Measurements from ENCODE around the gene LARP4B.

Gene LARP4B

GRCh38 chr10:822661-823367 is 108.7 kb downstream of the LARP4B start:
- H3K4me1 ChIP-seq (ENCODE audit: low read length) = peaks cover 22% of the 10 kb centered on the region
- no peak overlapping the region for H3K9ac ChIP-seq (ENCODE audit: low read length)
- no peaks in the 10 kb centered on the region for H3K9me3 ChIP-seq (ENCODE audit: insufficient read depth, low read length)
- no peak overlapping the region for H3K4me3 ChIP-seq (ENCODE audit: low read length)
- H2AFZ ChIP-seq (ENCODE audit: low read depth, low read length) = no peak overlapping the region
- H3K36me3 ChIP-seq (replicated peaks; ENCODE audit: low read depth, low read length) = peaks cover 48% of the 10 kb centered on the region
- no peak overlapping the region for H3K4me2 ChIP-seq (ENCODE audit: low read length)
- H3K27me3 ChIP-seq (ENCODE audit: low read depth, low read length) = no peaks in the 10 kb centered on the region
- H4K20me1 ChIP-seq (ENCODE audit: insufficient read depth, low read length) = peaks cover 19% of the 10 kb centered on the region
- peaks cover 7% of the 10 kb centered on the region; the same call in 1 of the 2 replicates for H3K79me2 ChIP-seq (ENCODE audit: low read length)
- TF ChIP-seq EZH2phosphoT487 (IDR thresholded peaks at IDR 0.05; ENCODE audit: low read depth) = no peak
- TF ChIP-seq, protein P1, sequence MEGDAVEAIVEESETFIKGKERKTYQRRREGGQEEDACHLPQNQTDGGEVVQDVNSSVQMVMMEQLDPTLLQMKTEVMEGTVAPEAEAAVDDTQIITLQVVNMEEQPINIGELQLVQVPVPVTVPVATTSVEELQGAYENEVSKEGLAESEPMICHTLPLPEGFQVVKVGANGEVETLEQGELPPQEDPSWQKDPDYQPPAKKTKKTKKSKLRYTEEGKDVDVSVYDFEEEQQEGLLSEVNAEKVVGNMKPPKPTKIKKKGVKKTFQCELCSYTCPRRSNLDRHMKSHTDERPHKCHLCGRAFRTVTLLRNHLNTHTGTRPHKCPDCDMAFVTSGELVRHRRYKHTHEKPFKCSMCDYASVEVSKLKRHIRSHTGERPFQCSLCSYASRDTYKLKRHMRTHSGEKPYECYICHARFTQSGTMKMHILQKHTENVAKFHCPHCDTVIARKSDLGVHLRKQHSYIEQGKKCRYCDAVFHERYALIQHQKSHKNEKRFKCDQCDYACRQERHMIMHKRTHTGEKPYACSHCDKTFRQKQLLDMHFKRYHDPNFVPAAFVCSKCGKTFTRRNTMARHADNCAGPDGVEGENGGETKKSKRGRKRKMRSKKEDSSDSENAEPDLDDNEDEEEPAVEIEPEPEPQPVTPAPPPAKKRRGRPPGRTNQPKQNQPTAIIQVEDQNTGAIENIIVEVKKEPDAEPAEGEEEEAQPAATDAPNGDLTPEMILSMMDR (IDR thresholded peaks at IDR 0.05; ENCODE audit: low read depth, low read length) = no peak
- no peak overlapping the region for H3K27ac ChIP-seq (ENCODE audit: low read length)

GRCh38 chr10:822197-822596 is 109.3 kb downstream of the LARP4B start:
- Histone ChIP-seq H3K4me3 (ENCODE audit: low read length) (no peak overlapping the region), H3K4me1 (ENCODE audit: low read length) (peaks cover 24% of the 10 kb centered on the region), H3K79me2 (ENCODE audit: low read length) (peaks cover 8% of the 10 kb centered on the region; the same call in 1 of the 2 replicates), H4K20me1 (ENCODE audit: insufficient read depth, low read length) (peaks cover 19% of the 10 kb centered on the region), H2AFZ (ENCODE audit: low read depth, low read length) (no peak overlapping the region), H3K9ac (ENCODE audit: low read length) (no peak overlapping the region), H3K9me3 (ENCODE audit: insufficient read depth, low read length) (no peaks in the 10 kb centered on the region), H3K36me3 (replicated peaks; ENCODE audit: low read depth, low read length) (peaks cover 54% of the 10 kb centered on the region), H3K27me3 (ENCODE audit: low read depth, low read length) (no peaks in the 10 kb centered on the region), H3K27ac (ENCODE audit: low read length) (no peak overlapping the region), H3K4me2 (ENCODE audit: low read length) (no peak overlapping the region)
- TF ChIP-seq, protein P1 (IDR thresholded peaks at IDR 0.05; ENCODE audit: low read depth, low read length) = no peak
- TF ChIP-seq EZH2phosphoT487 (IDR thresholded peaks at IDR 0.05; ENCODE audit: low read depth) = no peak

DNA sequence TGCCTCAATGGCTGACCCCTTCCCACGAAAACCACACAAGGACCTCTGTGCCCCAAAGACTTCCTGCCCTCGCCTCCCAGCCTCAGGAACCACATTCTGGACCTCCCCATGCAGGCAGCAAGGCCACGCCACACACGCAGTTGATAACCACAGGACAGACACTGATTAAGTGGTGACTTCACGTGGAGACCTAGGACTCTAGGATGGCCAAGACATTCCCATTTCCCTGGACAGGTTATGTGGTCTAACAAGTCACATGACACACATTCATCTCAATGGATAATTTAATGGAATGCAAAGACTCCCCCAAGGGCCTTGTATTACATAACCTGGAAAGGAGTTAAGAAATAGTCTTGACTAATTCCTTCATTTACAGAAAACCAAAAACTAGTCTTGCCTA is 110.2 kb downstream of the LARP4B start:
- TF ChIP-seq EZH2phosphoT487 (IDR thresholded peaks at IDR 0.05; ENCODE audit: low read depth) = no peak
- TF ChIP-seq, protein P1 (IDR thresholded peaks at IDR 0.05; ENCODE audit: low read depth, low read length) = no peak
- Histone ChIP-seq H3K9me3 (ENCODE audit: insufficient read depth, low read length) (no peaks in the 10 kb centered on the region), H3K36me3 (replicated peaks; ENCODE audit: low read depth, low read length) (peaks cover 63% of the 10 kb centered on the region), H3K4me3 (ENCODE audit: low read length) (no peak overlapping the region), H3K27ac (ENCODE audit: low read length) (no peak overlapping the region), H3K9ac (ENCODE audit: low read length) (no peak overlapping the region), H3K4me1 (ENCODE audit: low read length) (peaks cover 24% of the 10 kb centered on the region), H3K4me2 (ENCODE audit: low read length) (no peak overlapping the region), H3K79me2 (ENCODE audit: low read length) (peaks cover 8% of the 10 kb centered on the region; the same call in 1 of the 2 replicates), H3K27me3 (ENCODE audit: low read depth, low read length) (no peaks in the 10 kb centered on the region), H4K20me1 (ENCODE audit: insufficient read depth, low read length) (peaks cover 19% of the 10 kb centered on the region), H2AFZ (ENCODE audit: low read depth, low read length) (no peak overlapping the region)

- H3K4me2 ChIP-seq (ENCODE audit: low read length) = no peak overlapping the region
- H4K20me1 ChIP-seq (ENCODE audit: insufficient read depth, low read length) = peaks cover 13% of the 10 kb centered on the region
- no peak overlapping the region for H3K9ac ChIP-seq (ENCODE audit: low read length)
- H2AFZ ChIP-seq (ENCODE audit: low read depth, low read length) = no peak overlapping the region
- H3K9me3 ChIP-seq (ENCODE audit: insufficient read depth, low read length) = no peaks in the 10 kb centered on the region
- no peaks in the 10 kb centered on the region for H3K27me3 ChIP-seq (ENCODE audit: low read depth, low read length)
- TF ChIP-seq EZH2phosphoT487 (IDR thresholded peaks at IDR 0.05; ENCODE audit: low read depth) = no peak
- TF ChIP-seq, protein P1 (IDR thresholded peaks at IDR 0.05; ENCODE audit: low read depth, low read length) = no peak
- peaks cover 60% of the 10 kb centered on the region for H3K36me3 ChIP-seq (replicated peaks; ENCODE audit: low read depth, low read length)
- H3K4me1 ChIP-seq (ENCODE audit: low read length) = peaks cover 24% of the 10 kb centered on the region
- no peak overlapping the region for H3K27ac ChIP-seq (ENCODE audit: low read length)
- H3K4me3 ChIP-seq (ENCODE audit: low read length) = no peak overlapping the region
- H3K79me2 ChIP-seq (ENCODE audit: low read length) = peaks cover 8% of the 10 kb centered on the region; the same call in 1 of the 2 replicates
These were observed 111.7 kb downstream of the LARP4B start for GRCh38 chr10:819816-820215.
